Activated CD8-positive, alpha-beta memory T cell treated with anti-CD3 and anti-CD28 coated beads, Interleukin-2, amount 50 U/mL, for 24 hours (primary cell): ENCODE data around the gene CXXC5.
"Not testable (repeated sequence)": the region's sequence is repeated elsewhere in the genome, so short reads cannot be mapped to it uniquely, and the experiment has no call there.

Experiments used
- DNase-seq: peaks from one replicate; pipeline ENCODE4 v3.0.0-alpha.2; 2020; ENCODE audit errors: extremely low read depth

CXXC5 gene

GRCh38 chr5:139712412-139712811, 64.3 kb downstream of the CXXC5 start:
- DNase-seq, result no peak

- DNase-seq, result not testable (repeated sequence)
These were observed 65.7 kb downstream of the CXXC5 start for GRCh38 chr5:139713898-139714297.

DNA sequence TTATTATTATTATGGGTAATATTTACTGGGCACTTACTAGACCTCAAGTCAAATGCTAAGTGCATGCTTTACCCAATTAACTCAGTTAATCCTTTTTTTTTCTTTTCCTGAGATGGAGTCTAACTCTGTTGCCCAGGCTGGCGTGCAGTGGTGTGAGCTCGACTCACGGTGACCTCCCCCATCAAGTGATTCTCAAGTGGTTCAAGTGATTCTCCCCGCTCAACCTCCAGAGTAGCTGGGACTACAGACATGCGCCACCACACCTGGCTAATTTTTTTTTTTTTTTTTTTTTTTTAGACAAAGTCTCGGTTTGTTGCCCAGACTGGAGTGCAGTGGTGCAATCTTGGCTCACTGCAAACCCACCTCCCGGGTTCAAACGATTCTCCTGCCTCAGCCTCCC, 69.1 kb downstream of the CXXC5 start:
- no peak for DNase-seq

- DNase-seq, result not testable (repeated sequence)
These were observed 70.3 kb downstream of the CXXC5 start for GRCh38 chr5:139718403-139718802.

GRCh38 chr5:139719970-139720369, 71.8 kb downstream of the CXXC5 start:
- not testable (repeated sequence) for DNase-seq

DNA sequence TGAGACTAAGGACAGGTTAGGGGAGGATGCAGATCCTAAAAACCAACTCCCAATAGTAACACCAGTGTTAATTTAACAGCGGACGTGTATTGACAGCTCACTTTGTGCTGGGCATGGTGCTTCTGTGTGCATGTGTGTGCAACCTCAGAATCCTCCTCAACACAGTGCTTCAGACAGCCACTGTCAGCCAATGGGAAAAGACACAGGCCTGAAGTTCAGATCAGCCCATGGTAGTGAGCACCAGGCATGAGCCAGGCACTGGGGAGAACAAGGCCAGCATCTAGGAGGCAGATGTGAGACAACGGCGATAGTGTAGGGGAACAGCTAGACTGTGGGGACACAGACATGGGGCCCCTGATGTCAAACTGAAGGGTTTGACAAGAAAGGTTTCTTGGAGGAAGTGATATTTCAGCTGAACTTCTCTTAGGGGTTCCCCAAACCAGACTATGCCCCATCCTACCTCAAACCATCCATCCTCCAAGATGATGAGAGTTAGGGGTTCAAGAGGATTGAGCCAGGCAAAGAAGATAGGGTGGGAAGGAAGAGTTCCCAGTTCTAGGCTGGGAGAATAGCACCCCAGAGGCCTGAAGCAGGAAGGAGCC, 75.9 kb downstream of the CXXC5 start:
- DNase-seq, result no peak

DNA sequence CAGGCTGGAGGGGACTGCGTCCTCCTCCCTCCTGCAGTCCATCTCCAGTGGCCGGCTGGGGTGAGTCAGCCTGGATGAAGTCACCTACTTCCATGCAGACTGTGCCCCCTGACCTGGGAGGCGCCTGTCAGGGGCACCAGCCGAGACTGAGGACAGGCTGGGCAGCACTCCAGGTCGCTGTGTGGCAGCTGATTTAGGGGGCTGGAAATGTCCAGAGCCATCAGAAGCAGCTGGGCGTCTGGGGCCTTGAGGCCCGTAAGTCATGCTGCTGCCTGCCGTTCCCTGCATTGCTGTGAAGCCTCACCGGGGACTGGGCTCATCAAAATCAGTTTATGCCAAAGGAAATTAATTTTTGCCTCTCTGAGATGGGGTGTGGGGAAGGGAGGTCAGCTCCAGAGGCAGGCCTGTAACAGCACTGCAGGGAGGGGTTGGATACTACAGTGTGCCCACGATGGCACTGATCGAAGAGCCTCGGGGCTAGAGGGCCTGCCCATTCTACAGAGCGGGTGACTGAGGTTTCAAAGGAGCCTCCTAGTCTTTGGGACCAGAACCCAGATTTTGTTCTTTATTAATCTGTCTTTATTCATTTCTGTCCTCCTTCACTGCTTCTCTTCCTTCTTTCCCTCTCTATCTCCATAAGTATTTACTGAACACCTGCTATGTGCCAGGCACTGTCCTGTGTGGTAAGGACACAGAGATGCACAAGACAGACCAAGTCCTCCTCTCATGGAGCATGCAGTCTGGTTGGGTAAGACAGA, 77.1 kb downstream of the CXXC5 start:
- DNase-seq, result no peak

- DNase-seq, result no peak
These were observed 78.1 kb downstream of the CXXC5 start for GRCh38 chr5:139726248-139726647.

- DNase-seq, result not testable (repeated sequence)
These were observed 79.5 kb downstream of the CXXC5 start for GRCh38 chr5:139727615-139728014.

DNA sequence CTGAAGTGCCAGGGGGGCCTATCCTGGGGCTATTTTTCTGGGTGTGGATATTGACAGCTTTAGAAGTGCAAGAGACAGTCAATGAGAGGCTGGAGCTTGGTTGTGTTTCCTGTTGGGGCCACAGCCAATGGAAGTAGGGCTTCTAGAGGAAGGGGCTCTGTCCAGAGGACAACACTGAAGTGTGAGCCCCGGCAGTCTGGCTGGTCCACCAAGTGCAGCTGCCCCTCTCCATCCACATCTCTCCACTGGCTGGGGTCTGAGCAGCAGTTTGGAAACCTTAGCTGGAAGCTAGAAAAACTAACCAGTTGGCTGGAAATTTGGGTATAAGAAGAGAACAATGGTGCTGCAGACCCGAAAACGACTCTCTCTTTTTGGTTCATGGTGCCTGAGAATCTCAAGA, 83.1 kb downstream of the CXXC5 start:
- DNase-seq, result no peak

DNA sequence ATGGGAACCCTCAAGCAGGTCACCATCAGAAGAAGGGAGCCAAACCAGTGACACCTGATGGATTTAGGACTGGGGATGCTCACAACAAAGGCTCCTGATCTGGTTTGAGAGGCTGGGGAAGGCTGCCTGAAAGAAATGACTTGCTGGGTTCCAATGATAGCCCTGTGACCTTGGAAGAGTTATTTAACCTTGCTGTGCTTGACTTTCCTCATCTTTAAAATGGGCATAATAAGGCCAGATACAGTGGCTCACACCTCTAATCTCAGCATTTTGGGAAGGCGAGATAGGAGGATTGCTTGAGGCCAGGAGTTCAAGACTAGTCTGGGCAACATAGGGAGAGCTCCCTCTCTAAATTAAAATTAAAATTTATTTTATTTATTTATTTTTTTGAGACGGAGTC, 83.9 kb downstream of the CXXC5 start:
- no peak for DNase-seq

DNA sequence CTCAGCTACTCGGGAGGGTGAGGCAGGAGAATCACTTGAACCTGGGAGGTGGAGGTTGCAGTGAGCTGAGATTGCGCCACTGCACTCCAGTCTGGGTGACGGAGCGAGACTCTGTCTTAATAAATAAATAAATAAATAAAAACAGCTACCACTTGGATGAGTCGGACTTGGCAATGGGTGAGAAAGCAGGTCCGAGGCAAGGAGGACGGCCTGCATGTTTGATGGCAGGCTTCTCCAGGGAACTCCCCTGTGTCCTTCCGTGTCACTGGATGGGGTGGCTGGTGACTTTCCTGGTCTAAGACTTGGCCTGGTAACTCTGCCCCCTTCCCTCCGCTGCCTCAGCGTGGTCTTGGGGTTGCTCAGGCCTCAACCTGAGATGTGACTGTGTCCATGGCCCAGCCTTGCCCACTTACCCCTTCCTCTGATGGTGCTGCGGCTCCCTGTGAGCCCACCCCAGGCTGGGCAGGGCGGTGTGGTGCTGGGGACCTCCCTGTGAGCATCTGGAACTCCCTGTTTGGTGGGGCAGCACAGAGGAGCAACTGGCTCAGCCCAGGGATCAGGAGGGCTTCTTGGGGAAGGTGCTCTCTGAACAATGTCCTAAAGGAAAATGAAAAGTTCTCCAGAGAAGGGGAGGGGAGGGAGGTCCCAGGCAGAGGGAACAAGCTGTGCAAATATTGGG, 85.0 kb downstream of the CXXC5 start:
- DNase-seq, result no peak
